ENCODE results near the gene RGS14. TPM values are rescaled to one million over a fixed set of nuclear protein-coding genes. Genes with fewer than 3 reads are reported as not detected.

Gene RGS14
- total RNA-seq, 1 experiment from 2014 or later = 9.4 TPM

DNA sequence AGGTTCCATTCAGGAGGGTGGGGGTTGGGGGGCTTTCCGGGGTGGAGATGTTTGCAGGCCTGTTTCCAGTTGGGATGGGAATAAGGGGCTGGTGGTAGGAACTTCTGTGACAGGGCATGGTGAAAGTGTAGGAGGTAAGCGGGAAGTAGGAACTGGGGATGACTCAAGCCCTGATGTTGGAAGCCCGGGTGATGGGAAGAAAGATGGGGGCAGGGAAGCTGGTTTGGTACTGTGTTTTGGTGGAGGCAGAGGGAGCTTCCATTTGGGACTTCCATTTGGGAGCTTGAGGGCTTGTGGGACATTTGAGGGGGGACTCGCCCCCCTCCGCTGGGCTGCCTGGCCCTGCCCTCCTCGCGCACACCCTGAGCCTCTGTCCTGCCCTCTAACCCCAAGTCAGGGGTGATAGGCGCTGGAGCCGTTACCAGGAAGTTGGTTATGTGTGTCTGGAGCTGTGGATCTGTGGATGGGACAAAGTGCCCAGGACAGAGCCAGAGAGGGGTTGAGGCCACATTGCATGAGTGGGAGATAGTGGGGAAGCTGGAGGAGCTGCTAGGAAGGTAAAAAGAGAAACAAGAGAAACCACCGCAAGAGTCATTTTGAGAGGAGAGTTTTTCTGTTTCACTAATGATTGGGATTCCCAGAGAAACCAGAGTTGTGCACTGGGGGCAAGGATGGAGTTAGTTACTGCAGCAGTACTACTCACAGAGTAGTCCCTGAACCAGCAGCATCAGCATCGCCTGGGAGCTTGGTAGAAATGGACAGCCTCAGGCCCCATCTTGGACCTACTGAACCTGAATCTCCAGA lies 6.6 kb downstream of the RGS14 start:
- CTCF ChIA-PET = interaction anchor here (1.0 to 1.8 kb wide), 3 partner anchors 26 to 255 kb away, joined by 3 to 5 read pairs (median 3); no protein-coding TSS in a partner anchor

DNA sequence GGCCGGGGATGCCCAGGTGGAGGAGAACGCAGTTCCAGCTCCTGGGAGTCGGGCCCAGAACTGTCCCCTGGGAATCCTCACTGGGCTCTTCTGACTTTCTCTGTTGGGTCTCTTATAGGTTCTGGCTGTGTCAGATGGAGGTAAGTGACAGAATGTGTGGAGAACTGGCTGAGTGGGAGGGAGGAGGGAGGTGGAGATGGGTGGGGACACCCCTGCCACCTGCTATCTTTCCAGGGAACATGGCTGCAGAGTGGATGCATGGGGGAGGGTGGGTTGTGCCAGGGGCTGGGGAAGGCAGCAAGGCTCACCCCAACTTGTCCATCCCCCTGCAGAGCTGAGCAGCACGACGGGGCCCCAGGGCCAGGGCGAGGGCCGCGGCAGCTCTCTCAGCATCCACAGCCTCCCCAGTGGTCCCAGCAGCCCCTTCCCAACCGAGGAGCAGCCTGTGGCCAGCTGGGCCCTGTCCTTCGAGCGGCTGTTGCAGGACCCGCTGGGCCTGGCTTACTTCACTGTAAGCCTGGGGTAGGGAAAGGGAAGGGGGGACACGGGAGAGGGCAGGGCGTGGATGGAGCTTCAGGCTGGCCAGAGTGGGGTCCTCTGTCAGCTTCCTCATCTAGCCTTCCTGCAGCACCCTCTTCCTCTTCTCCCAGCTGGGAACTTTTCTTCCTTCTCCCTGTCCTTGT lies 8.3 kb downstream of the RGS14 start:
- Histone ChIP-seq H3K9me2 (ENCODE audit: insufficient read depth) (no peaks in the 10 kb centered on the region), H3K9me3 (ENCODE audit: control insufficient read depth in 1 of 2, insufficient read depth in 1 of 2, low read depth in 1 of 2, low read length in 2 of 2) (no peaks in the 10 kb centered on the region), H4K20me1 (ENCODE audit: insufficient read depth) (no peaks in the 10 kb centered on the region), H3K4me1 (ENCODE audit: control insufficient read depth in 1 of 2, insufficient read depth in 2 of 2, low read length in 2 of 2) (peaks cover 30 to 54% of the 10 kb centered on the region in 2 experiments), H3K27ac (ENCODE audit: low read depth, low read length) (no peak overlapping the region), H2AFZ (ENCODE audit: low read depth, low read length, poor library complexity, severe bottlenecking) (no peak overlapping the region), H3K79me2 (ENCODE audit: insufficient read depth, low read length) (no peaks in the 10 kb centered on the region), H3K4me3 (replicated peaks in 1 of 2; ENCODE audit: low read depth in 1 of 2, low read length in 2 of 2) (no peak overlapping the region), H3K36me3 (ENCODE audit: control insufficient read depth in 1 of 2, insufficient read depth in 2 of 2, low read length in 2 of 2) (no peaks in the 10 kb centered on the region), H3K4me2 (ENCODE audit: low read length) (no peak overlapping the region), H3K27me3 (ENCODE audit: insufficient read depth, low read length) (no peaks in the 10 kb centered on the region), H3K9ac (ENCODE audit: low read length) (peak overlapping the region; percentile 16; the same call in 1 of the 2 replicates)
- ChIA-PET RAD21 (ENCODE audit: low non-redundant PET in 1 of 2, low total read pairs in 2 of 2, uncharacterized antibody in 2 of 2, unreplicated experiment in 2 of 2) (no interaction called here), POLR2A (no interaction called here), CTCF (interaction anchor here (0.9 kb wide), 1 partner anchor 65 kb away, joined by 3 read pairs; no protein-coding TSS in a partner anchor)
- ATAC-seq = no peak
- intact Hi-C loops (cut with micrococcal nuclease) = no loop called here
- BruUV-seq (replicated peaks) = no TSS peak
- no peak for DNase-seq (ENCODE audit: low read depth, low spot score)
- no peak for TF ChIP-seq EZH2phosphoT487 (IDR thresholded peaks at IDR 0.05; ENCODE audit: borderline replicate concordance)
- TF ChIP-seq, protein P1, sequence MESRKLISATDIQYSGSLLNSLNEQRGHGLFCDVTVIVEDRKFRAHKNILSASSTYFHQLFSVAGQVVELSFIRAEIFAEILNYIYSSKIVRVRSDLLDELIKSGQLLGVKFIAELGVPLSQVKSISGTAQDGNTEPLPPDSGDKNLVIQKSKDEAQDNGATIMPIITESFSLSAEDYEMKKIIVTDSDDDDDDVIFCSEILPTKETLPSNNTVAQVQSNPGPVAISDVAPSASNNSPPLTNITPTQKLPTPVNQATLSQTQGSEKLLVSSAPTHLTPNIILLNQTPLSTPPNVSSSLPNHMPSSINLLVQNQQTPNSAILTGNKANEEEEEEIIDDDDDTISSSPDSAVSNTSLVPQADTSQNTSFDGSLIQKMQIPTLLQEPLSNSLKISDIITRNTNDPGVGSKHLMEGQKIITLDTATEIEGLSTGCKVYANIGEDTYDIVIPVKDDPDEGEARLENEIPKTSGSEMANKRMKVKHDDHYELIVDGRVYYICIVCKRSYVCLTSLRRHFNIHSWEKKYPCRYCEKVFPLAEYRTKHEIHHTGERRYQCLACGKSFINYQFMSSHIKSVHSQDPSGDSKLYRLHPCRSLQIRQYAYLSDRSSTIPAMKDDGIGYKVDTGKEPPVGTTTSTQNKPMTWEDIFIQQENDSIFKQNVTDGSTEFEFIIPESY (IDR thresholded peaks at IDR 0.05; ENCODE audit: extremely low read depth, insufficient replicate concordance, low read length) = no peak
- TF ChIP-seq ZNF274 (IDR thresholded peaks at IDR 0.05; ENCODE audit: low read depth, low read length) = no peak
- TF ChIP-seq EZH2 (IDR thresholded peaks at IDR 0.05) = no peak
- TF ChIP-seq, protein P2, sequence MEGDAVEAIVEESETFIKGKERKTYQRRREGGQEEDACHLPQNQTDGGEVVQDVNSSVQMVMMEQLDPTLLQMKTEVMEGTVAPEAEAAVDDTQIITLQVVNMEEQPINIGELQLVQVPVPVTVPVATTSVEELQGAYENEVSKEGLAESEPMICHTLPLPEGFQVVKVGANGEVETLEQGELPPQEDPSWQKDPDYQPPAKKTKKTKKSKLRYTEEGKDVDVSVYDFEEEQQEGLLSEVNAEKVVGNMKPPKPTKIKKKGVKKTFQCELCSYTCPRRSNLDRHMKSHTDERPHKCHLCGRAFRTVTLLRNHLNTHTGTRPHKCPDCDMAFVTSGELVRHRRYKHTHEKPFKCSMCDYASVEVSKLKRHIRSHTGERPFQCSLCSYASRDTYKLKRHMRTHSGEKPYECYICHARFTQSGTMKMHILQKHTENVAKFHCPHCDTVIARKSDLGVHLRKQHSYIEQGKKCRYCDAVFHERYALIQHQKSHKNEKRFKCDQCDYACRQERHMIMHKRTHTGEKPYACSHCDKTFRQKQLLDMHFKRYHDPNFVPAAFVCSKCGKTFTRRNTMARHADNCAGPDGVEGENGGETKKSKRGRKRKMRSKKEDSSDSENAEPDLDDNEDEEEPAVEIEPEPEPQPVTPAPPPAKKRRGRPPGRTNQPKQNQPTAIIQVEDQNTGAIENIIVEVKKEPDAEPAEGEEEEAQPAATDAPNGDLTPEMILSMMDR (IDR thresholded peaks at IDR 0.05 in 2 of 3, conservative IDR thresholded peaks at IDR 0.05 in 1 of 3; ENCODE audit: borderline replicate concordance in 1 of 3, insufficient read depth in 1 of 3, low read depth in 2 of 3, low read length in 2 of 3) = no peak
- no peak for TF ChIP-seq FOSL1 (IDR thresholded peaks at IDR 0.05; ENCODE audit: low read depth)
- TF ChIP-seq SP1 (IDR thresholded peaks at IDR 0.05; ENCODE audit: low read depth) = no peak
- TF ChIP-seq CEBPB (IDR thresholded peaks at IDR 0.05; ENCODE audit: low read depth) = no peak
- no peak for TF ChIP-seq ZFX (IDR thresholded peaks at IDR 0.05)
- TF ChIP-seq POLR2A (IDR thresholded peaks at IDR 0.05; ENCODE audit: borderline replicate concordance, extremely low read depth, insufficient read depth, insufficient read length) = no peak
- TF ChIP-seq TCF7L2 (IDR thresholded peaks at IDR 0.05; ENCODE audit: borderline replicate concordance, extremely low read depth, insufficient read depth, insufficient read length) = no peak
- no peak for TF ChIP-seq EGR1 (IDR thresholded peaks at IDR 0.05; ENCODE audit: low read depth)

More for the DNA sequence above, 6.6 kb downstream of the RGS14 start:
- H3K4me2 ChIP-seq (ENCODE audit: low read length) = no peak overlapping the region
- H3K9me2 ChIP-seq (ENCODE audit: insufficient read depth) = no peaks in the 10 kb centered on the region
- H3K79me2 ChIP-seq (ENCODE audit: insufficient read depth, low read length) = no peaks in the 10 kb centered on the region
- TF ChIP-seq ZFX (IDR thresholded peaks at IDR 0.05) = no peak
- no peak for TF ChIP-seq RAD21 (IDR thresholded peaks at IDR 0.05; ENCODE audit: low read depth)
- TF ChIP-seq, protein P3, sequence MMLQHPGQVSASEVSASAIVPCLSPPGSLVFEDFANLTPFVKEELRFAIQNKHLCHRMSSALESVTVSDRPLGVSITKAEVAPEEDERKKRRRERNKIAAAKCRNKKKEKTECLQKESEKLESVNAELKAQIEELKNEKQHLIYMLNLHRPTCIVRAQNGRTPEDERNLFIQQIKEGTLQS (IDR thresholded peaks at IDR 0.05) = no peak
- TF ChIP-seq SP1 (IDR thresholded peaks at IDR 0.05; ENCODE audit: low read depth) = no peak
- no peak for TF ChIP-seq FOSL1 (IDR thresholded peaks at IDR 0.05; ENCODE audit: low read depth)
- H3K4me3 ChIP-seq (replicated peaks in 1 of 2; ENCODE audit: low read depth in 1 of 2, low read length in 2 of 2) = no peak overlapping the region
- H3K27me3 ChIP-seq (ENCODE audit: insufficient read depth, low read length) = no peaks in the 10 kb centered on the region
- H4K20me1 ChIP-seq (ENCODE audit: insufficient read depth) = no peaks in the 10 kb centered on the region
- ChIA-PET POLR2A (no interaction called here), RAD21 (ENCODE audit: low non-redundant PET in 1 of 2, low total read pairs in 2 of 2, uncharacterized antibody in 2 of 2, unreplicated experiment in 2 of 2) (no interaction called here)
- no peak overlapping the region for H3K9ac ChIP-seq (ENCODE audit: low read length)
- BruUV-seq (replicated peaks) = no TSS peak
- DNase-seq (ENCODE audit: low read depth, low spot score) (no peak), ATAC-seq (no peak)
- no peaks in the 10 kb centered on the region for H3K9me3 ChIP-seq (ENCODE audit: control insufficient read depth in 1 of 2, insufficient read depth in 1 of 2, low read depth in 1 of 2, low read length in 2 of 2)
- intact Hi-C loops (cut with micrococcal nuclease) = no loop called here
- H3K4me1 ChIP-seq (ENCODE audit: control insufficient read depth in 1 of 2, insufficient read depth in 2 of 2, low read length in 2 of 2) = peaks cover 19 to 41% of the 10 kb centered on the region in 2 experiments; a peak in 3 of 4 replicates
- H3K27ac ChIP-seq (ENCODE audit: low read depth, low read length) = no peak overlapping the region
- H2AFZ ChIP-seq (ENCODE audit: low read depth, low read length, poor library complexity, severe bottlenecking) = no peak overlapping the region
- H3K36me3 ChIP-seq (ENCODE audit: control insufficient read depth in 1 of 2, insufficient read depth in 2 of 2, low read length in 2 of 2) = no peaks in the 10 kb centered on the region

Measured in HCT116 (cell line).